H1 (cell line): ENCODE results near the gene LRRC27. TPM values are rescaled to one million over a fixed set of nuclear protein-coding genes. Genes with fewer than 3 reads are reported as not detected.

Experiments used
- CTCF ChIA-PET: fragments of 300-600 bp; sonication (Branson Sonifier 250); formaldehyde crosslinking; loops from one replicate; lab custom pipeline; 2021; ENCODE audit not compliant: partially characterized antibody; lab: Charles Lee
- POLR2A ChIA-PET: fragments of 300-600 bp; sonication (Branson Sonifier 250); formaldehyde crosslinking; loops from one replicate; lab custom pipeline; 2021; ENCODE audit warnings: inconsistent platforms; ENCODE audit not compliant: partially characterized antibody; lab: Charles Lee
- DNase-seq, 2 experiments: peaks; one replicate each; pipeline versions ENCODE4 v3.0.0 to v3.0.0-alpha.2; 2010 to 2022; ENCODE audit warnings: low spot score in 2 of 2, low read depth in 1 of 2, mixed read lengths in 1 of 2
- FAIRE-seq: peaks from 2 replicates; lab custom pipeline; 2011; peaks lifted over from hg19 to GRCh38; lab: Jason Lieb, UNC
- H2AFZ ChIP-seq: 2 replicates; pipeline ENCODE4 v1.8.1; 2012; ENCODE audit warnings: low read length, inconsistent platforms
- H2AK5ac ChIP-seq: 2 replicates; pipeline ENCODE4 v1.6.1; 2013; ENCODE audit warnings: low read depth, low read length
- H2BK120ac ChIP-seq: replicated peaks from 2 replicates; pipeline ENCODE3; 2013; ENCODE audit warnings: low read depth, low read length, inconsistent platforms
- H2BK12ac ChIP-seq: 2 replicates; pipeline ENCODE4 v1.6.1; 2013; ENCODE audit warnings: low read depth, low read length
- H2BK15ac ChIP-seq: 2 replicates; pipeline ENCODE4 v1.6.1; 2013; ENCODE audit warnings: low read length
- H2BK20ac ChIP-seq: 2 replicates; pipeline ENCODE4 v1.6.1; 2013; ENCODE audit warnings: low read length
- H2BK5ac ChIP-seq: 2 replicates; pipeline ENCODE4 v1.6.1; 2013; ENCODE audit warnings: low read depth, low read length
- H3K14ac ChIP-seq: 2 replicates; pipeline ENCODE4 v1.6.1; 2013; ENCODE audit warnings: inconsistent platforms; ENCODE audit not compliant: insufficient read length
- H3K18ac ChIP-seq: 2 replicates; pipeline ENCODE4 v1.6.1; 2013; ENCODE audit warnings: low read length; ENCODE audit errors: extremely low read depth
- H3K23ac ChIP-seq: 2 replicates; pipeline ENCODE4 v1.6.1; 2013; ENCODE audit warnings: inconsistent platforms; ENCODE audit not compliant: insufficient read length
- H3K23me2 ChIP-seq: 2 replicates; pipeline ENCODE4 v1.6.1; 2013; ENCODE audit warnings: low read depth, low read length
- H3K27ac ChIP-seq: 2 replicates; pipeline ENCODE4 v1.6.1; 2011; ENCODE audit warnings: low read depth, low read length, inconsistent platforms
- H3K27me3 ChIP-seq, 4 experiments: replicated peaks in 1 of 4; 1 replicate in 1 of 4; 2 replicates in 3 of 4; pipeline versions ENCODE4 v1.6.1 to v1.8.1; 2011 to 2013; ENCODE audit warnings: low read length in 3 of 4, mild to moderate bottlenecking in 3 of 4, inconsistent platforms in 2 of 4, mixed read lengths in 2 of 4, moderate library complexity in 1 of 4; ENCODE audit not compliant: control insufficient read depth in 3 of 4, insufficient read depth in 3 of 4; ENCODE audit errors: extremely low read depth in 1 of 4
- H3K36me3 ChIP-seq, 4 experiments: 2 replicates each; pipeline versions ENCODE4 v1.6.1 to v1.8.1; 2011 to 2013; ENCODE audit warnings: mild to moderate bottlenecking in 4 of 4, low read length in 3 of 4, moderate library complexity in 2 of 4, control low read depth in 1 of 4, inconsistent platforms in 1 of 4; ENCODE audit not compliant: insufficient read depth in 4 of 4, control insufficient read depth in 2 of 4
- H3K4ac ChIP-seq: replicated peaks from 2 replicates; pipeline ENCODE3; 2013; ENCODE audit warnings: low read length, low read depth, mixed read lengths, inconsistent platforms; ENCODE audit not compliant: insufficient read length
- H3K4me1 ChIP-seq, 4 experiments: replicated peaks in 1 of 4; 1 replicate in 1 of 4; 2 replicates in 3 of 4; pipeline versions ENCODE4 v1.6.1 to v1.8.1; 2011 to 2013; ENCODE audit warnings: low read length in 3 of 4, inconsistent platforms in 2 of 4, mixed read lengths in 1 of 4; ENCODE audit not compliant: insufficient read depth in 4 of 4, control insufficient read depth in 3 of 4
- H3K4me2 ChIP-seq, 2 experiments: 2 replicates each; pipeline versions ENCODE4 v1.6.1 to v1.8.1; 2011 to 2013; ENCODE audit warnings: low read depth in 2 of 2, low read length in 2 of 2, control low read depth in 1 of 2, inconsistent platforms in 1 of 2, mild to moderate bottlenecking in 1 of 2; ENCODE audit not compliant: insufficient read depth in 1 of 2
- H3K4me3 ChIP-seq, 4 experiments: fragments of 200-600, 300-600 bp in 1 of 4; sonication (generic), shearing (Covaris generic), sonication (Bioruptor Twin) in 1 of 4; 2 replicates each; pipeline versions ENCODE4 v1.5.1 to v1.8.1; 2011 to 2016; ENCODE audit warnings: low read length in 4 of 4, low read depth in 3 of 4, control low read depth in 2 of 4, inconsistent platforms in 2 of 4, mild to moderate bottlenecking in 2 of 4, mixed read lengths in 1 of 4, moderate library complexity in 1 of 4; ENCODE audit not compliant: insufficient read depth in 2 of 4; ENCODE audit errors: extremely low read depth in 1 of 4
- H3K56ac ChIP-seq: replicated peaks from 2 replicates; pipeline ENCODE3; 2013; ENCODE audit warnings: low read depth, mild to moderate bottlenecking, mixed read lengths, low read length, inconsistent platforms; ENCODE audit not compliant: insufficient read length
- H3K79me1 ChIP-seq: 2 replicates; pipeline ENCODE4 v1.6.1; 2013; ENCODE audit warnings: low read depth, low read length, control low read depth
- H3K79me2 ChIP-seq, 2 experiments: 2 replicates each; pipeline versions ENCODE4 v1.6.1 to v1.8.1; 2012 to 2013; ENCODE audit warnings: low read length in 2 of 2, mild to moderate bottlenecking in 2 of 2, inconsistent platforms in 1 of 2; ENCODE audit not compliant: insufficient read depth in 2 of 2, control insufficient read depth in 1 of 2
- H3K9ac ChIP-seq, 4 experiments: replicated peaks in 1 of 4; 1 replicate in 1 of 4; 2 replicates in 3 of 4; pipeline versions ENCODE4 v1.6.1 to v1.8.1; 2011 to 2013; ENCODE audit warnings: low read depth in 3 of 4, low read length in 3 of 4, control low read depth in 2 of 4, mild to moderate bottlenecking in 2 of 4, moderate library complexity in 2 of 4, inconsistent platforms in 1 of 4; ENCODE audit errors: extremely low read depth in 1 of 4
- H3K9me3 ChIP-seq, 2 experiments: 2 replicates each; pipeline versions ENCODE4 v1.6.1 to v1.8.1; 2012 to 2013; ENCODE audit warnings: mild to moderate bottlenecking in 2 of 2, moderate library complexity in 2 of 2, control low read depth in 1 of 2, inconsistent platforms in 1 of 2, low read depth in 1 of 2, low read length in 1 of 2, mixed read lengths in 1 of 2; ENCODE audit not compliant: insufficient read depth in 2 of 2
- H4K20me1 ChIP-seq, 2 experiments: replicated peaks in 1 of 2; 2 replicates each; pipeline versions ENCODE3 to v1.8.1; 2011 to 2013; ENCODE audit warnings: inconsistent platforms in 2 of 2, low read length in 2 of 2, mild to moderate bottlenecking in 1 of 2; ENCODE audit not compliant: insufficient read depth in 2 of 2, control insufficient read depth in 1 of 2
- H4K5ac ChIP-seq: 2 replicates; pipeline ENCODE4 v1.6.1; 2013; ENCODE audit warnings: low read length, low read depth, mixed read lengths, inconsistent platforms; ENCODE audit not compliant: insufficient read length
- H4K8ac ChIP-seq: 2 replicates; pipeline ENCODE4 v1.8.0; 2013; ENCODE audit warnings: mild to moderate bottlenecking, moderate library complexity, low read length, inconsistent platforms; ENCODE audit not compliant: insufficient read depth; ENCODE audit errors: extremely low read depth
- H4K91ac ChIP-seq: replicated peaks from 2 replicates; pipeline ENCODE3; 2013; ENCODE audit warnings: low read length, mixed read lengths, inconsistent platforms; ENCODE audit not compliant: insufficient read length
- BACH1 ChIP-seq: IDR thresholded peaks from 2 replicates; pipeline ENCODE4 v1.6.1; 2012; ENCODE audit warnings: low read length, improper control_type of control experiment
- GTF2F1 ChIP-seq: IDR thresholded peaks from 2 replicates; pipeline ENCODE4 v1.6.1; 2012; ENCODE audit warnings: low read depth, low read length, improper control_type of control experiment, borderline replicate concordance
- KDM4A ChIP-seq: IDR thresholded peaks from one replicate; pipeline ENCODE4 v1.7.1; 2012; ENCODE audit warnings: low read depth, mild to moderate bottlenecking, moderate library complexity, low read length, inconsistent platforms; ENCODE audit not compliant: severe bottlenecking
- POU5F1 ChIP-seq: IDR thresholded peaks from 2 replicates; pipeline ENCODE4 v1.6.1; 2011; ENCODE audit warnings: low read depth, mild to moderate bottlenecking, low read length, moderate library complexity
- RXRA ChIP-seq: IDR thresholded peaks from 2 replicates; pipeline ENCODE4 v1.6.1; 2011; ENCODE audit warnings: low read depth, mild to moderate bottlenecking, low read length, moderate library complexity; ENCODE audit not compliant: insufficient read depth
- SIX5 ChIP-seq: IDR thresholded peaks from 2 replicates; pipeline ENCODE4 v1.6.1; 2011; ENCODE audit warnings: mild to moderate bottlenecking, low read depth, low read length
- SP1 ChIP-seq: IDR thresholded peaks from 2 replicates; pipeline ENCODE4 v1.6.1; 2011; ENCODE audit warnings: low read depth, low read length
- SP2 ChIP-seq: IDR thresholded peaks from 2 replicates; pipeline ENCODE4 v1.6.1; 2012; ENCODE audit warnings: mild to moderate bottlenecking, low read length, inconsistent platforms
- YY1 ChIP-seq: IDR thresholded peaks from 2 replicates; pipeline ENCODE4 v1.6.1; 2011; ENCODE audit warnings: low read depth, mild to moderate bottlenecking, low read length
- WGBS, 2 experiments: shearing (Covaris generic) in 1 of 2; methylation state at CpG; one replicate each; pipeline versions ENCODE4 v1.1.6 to v1.1.7; 2013 to 2015; ENCODE audit warnings: low lambda C conversion rate in 2 of 2, mixed read lengths in 2 of 2, inconsistent platforms in 1 of 2, low coverage in 1 of 2, missing lambda C conversion rate in 1 of 2; ENCODE audit not compliant: insufficient replicate concordance in 2 of 2, insufficient coverage in 1 of 2, insufficient read length in 1 of 2; ENCODE audit errors: extremely low coverage in 1 of 2, missing lambda C conversion rate in 1 of 2; 5-methylcytosine and 5-hydroxymethylcytosine counted together
- polyA plus RNA-seq, 7 experiments: library from polyadenylated mRNA; depleted of rRNA in 3 of 7; stranded (reverse) in 5 of 7; unstranded in 2 of 7; fragments of >200 nt in 5 of 7; fragments of 200-250 nt in 2 of 7; gene quantifications; 1 replicate in 5 of 7; 2 replicates in 1 of 7; 4 replicates in 1 of 7; pipeline versions ENCODE4 v1.2.1 to v1.2.3, GENCODE V29; 2011 to 2013; ENCODE audit warnings: missing spikeins in 2 of 7, mixed read lengths in 2 of 7
- total RNA-seq: library from RNA; stranded (reverse); fragmentation: NEBNext Ultra II Directional; extraction: Animal tissue kit (Norgen Biotek cat#: 25700); gene quantifications from 2 replicates; pipeline ENCODE4 v1.2.1, GENCODE V29; 2021
- TF ChIP-seq, protein P1 (sequence below): IDR thresholded peaks from 2 replicates; pipeline ENCODE4 v1.6.1; 2012; ENCODE audit warnings: inconsistent platforms
- TF ChIP-seq, protein P2 (sequence below): IDR thresholded peaks from 2 replicates; pipeline ENCODE4 v1.6.1; 2011; ENCODE audit warnings: low read length, improper control_type of control experiment

LRRC27 gene
- total and polyA plus RNA-seq, 2 of the 8 experiments (the other 6 are each of a cell fraction or from before 2014, with no cell fraction given) = 1.2 to 3.8 TPM

GRCh38 chr10:132390170-132390920 lies 58.4 kb downstream of the LRRC27 start:
- H4K20me1 ChIP-seq = peaks cover 0 to 7% of the 10 kb centered on the region in 2 experiments
- no peak overlapping the region for H3K4me2 ChIP-seq
- no peak for FAIRE-seq
- no peaks in the 10 kb centered on the region for H3K9me3 ChIP-seq
- H3K14ac ChIP-seq = no peak overlapping the region
- no peak overlapping the region for H3K56ac ChIP-seq
- ChIA-PET POLR2A (interaction anchor here (0.9 to 1.4 kb wide), 3 partner anchors 9 to 28 kb away, joined by 4 read pairs; no protein-coding TSS in a partner anchor), CTCF (interaction anchor here (0.9 to 1.6 kb wide), 6 partner anchors 13 to 69 kb away, joined by 3 to 8 read pairs (median 4); no protein-coding TSS in a partner anchor)
- H3K23me2 ChIP-seq = peaks cover 8% of the 10 kb centered on the region; the same call in 1 of the 2 replicates
- no peak overlapping the region for H2BK15ac ChIP-seq
- no peak overlapping the region for H3K9ac ChIP-seq
- H3K27ac ChIP-seq = no peak overlapping the region
- H2BK20ac ChIP-seq = peak overlapping the region; percentile 61; the same call in 1 of the 2 replicates
- no peak overlapping the region for H2BK12ac ChIP-seq
- H3K79me1 ChIP-seq = no peaks in the 10 kb centered on the region
- 92% methylated on average over 8 of the region's 8 CpGs; no CpG with 5 or more reads in 1 of the 2 experiments for WGBS, 2 experiments
- no peak overlapping the region for H2BK5ac ChIP-seq
- H4K5ac ChIP-seq = no peak overlapping the region
- H3K4ac ChIP-seq = no peak overlapping the region
- H3K18ac ChIP-seq = no peak overlapping the region
- H4K91ac ChIP-seq = no peak overlapping the region
- H4K8ac ChIP-seq = peak overlapping the region; percentile 51; the same call in 1 of the 2 replicates
- no peak overlapping the region for H2AFZ ChIP-seq
- H3K4me3 ChIP-seq = no peak overlapping the region
- H3K4me1 ChIP-seq = peaks cover 0 to 14% (median 11%) of the 10 kb centered on the region in 4 experiments; a peak in 6 of 7 replicates
- no peak overlapping the region for H3K23ac ChIP-seq
- H3K27me3 ChIP-seq = no peaks in the 10 kb centered on the region
- DNase-seq = no peak
- H3K36me3 ChIP-seq = no peaks in the 10 kb centered on the region
- H3K79me2 ChIP-seq = no peaks in the 10 kb centered on the region
- 0 out of 2 replicates have a peak overlapping the region, but pooled peaks have one; percentile 53 for H2AK5ac ChIP-seq
- no peak overlapping the region for H2BK120ac ChIP-seq
- TF ChIP-seq SP2 (no peak), SIX5 (no peak), KDM4A (no peak), SP1 (no peak), POU5F1 (no peak), GTF2F1 (no peak), YY1 (no peak), RXRA (no peak), BACH1 (no peak)
- TF ChIP-seq, protein P1, sequence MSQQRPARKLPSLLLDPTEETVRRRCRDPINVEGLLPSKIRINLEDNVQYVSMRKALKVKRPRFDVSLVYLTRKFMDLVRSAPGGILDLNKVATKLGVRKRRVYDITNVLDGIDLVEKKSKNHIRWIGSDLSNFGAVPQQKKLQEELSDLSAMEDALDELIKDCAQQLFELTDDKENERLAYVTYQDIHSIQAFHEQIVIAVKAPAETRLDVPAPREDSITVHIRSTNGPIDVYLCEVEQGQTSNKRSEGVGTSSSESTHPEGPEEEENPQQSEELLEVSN = no peak
- TF ChIP-seq, protein P2, sequence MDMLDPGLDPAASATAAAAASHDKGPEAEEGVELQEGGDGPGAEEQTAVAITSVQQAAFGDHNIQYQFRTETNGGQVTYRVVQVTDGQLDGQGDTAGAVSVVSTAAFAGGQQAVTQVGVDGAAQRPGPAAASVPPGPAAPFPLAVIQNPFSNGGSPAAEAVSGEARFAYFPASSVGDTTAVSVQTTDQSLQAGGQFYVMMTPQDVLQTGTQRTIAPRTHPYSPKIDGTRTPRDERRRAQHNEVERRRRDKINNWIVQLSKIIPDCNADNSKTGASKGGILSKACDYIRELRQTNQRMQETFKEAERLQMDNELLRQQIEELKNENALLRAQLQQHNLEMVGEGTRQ = no peak
